ENCODE data around the gene FAT1.

Gene FAT1

GRCh38 chr4:186761393-186761792 lies 37.7 kb upstream of the FAT1 start:
- no peak overlapping the region for H3K27ac ChIP-seq (ENCODE audit: low read depth, low read length)
- no peaks in the 10 kb centered on the region for H3K9me2 ChIP-seq (replicated peaks; ENCODE audit: control insufficient read depth, low read length)
- no peaks in the 10 kb centered on the region for H3K9me3 ChIP-seq (ENCODE audit: control insufficient read depth, insufficient read depth, low read length)
- no peaks in the 10 kb centered on the region for H3K79me2 ChIP-seq (ENCODE audit: control insufficient read depth, low read length)
- TF ChIP-seq EZH2phosphoT487 (IDR thresholded peaks at IDR 0.05; ENCODE audit: borderline replicate concordance, low read length) (no peak), CTCF (IDR thresholded peaks at IDR 0.05; ENCODE audit: low read depth, low read length, poor library complexity, severe bottlenecking) (no peak)
- H4K20me1 ChIP-seq (ENCODE audit: control insufficient read depth, insufficient read depth, low read depth, low read length): no peaks in the 10 kb centered on the region
- no peaks in the 10 kb centered on the region for H3F3A ChIP-seq (ENCODE audit: control insufficient read depth, insufficient read depth)
- H3K36me3 ChIP-seq (ENCODE audit: control insufficient read depth, low read length): no peaks in the 10 kb centered on the region
- no peaks in the 10 kb centered on the region for H3K27me3 ChIP-seq (ENCODE audit: control insufficient read depth, low read length)
- no peak overlapping the region for H3K4me3 ChIP-seq (ENCODE audit: low read length)
- H3K4me1 ChIP-seq (ENCODE audit: control insufficient read depth, low read length): no peaks in the 10 kb centered on the region
- no peak overlapping the region for H3K4me2 ChIP-seq (ENCODE audit: low read length)

- Histone ChIP-seq H3F3A (ENCODE audit: control insufficient read depth, insufficient read depth) (no peaks in the 10 kb centered on the region), H4K20me1 (ENCODE audit: control insufficient read depth, insufficient read depth, low read depth, low read length) (no peaks in the 10 kb centered on the region), H3K4me3 (ENCODE audit: low read length) (no peak overlapping the region), H3K9me2 (replicated peaks; ENCODE audit: control insufficient read depth, low read length) (no peaks in the 10 kb centered on the region), H3K36me3 (ENCODE audit: control insufficient read depth, low read length) (no peaks in the 10 kb centered on the region), H3K79me2 (ENCODE audit: control insufficient read depth, low read length) (no peaks in the 10 kb centered on the region), H3K4me1 (ENCODE audit: control insufficient read depth, low read length) (no peaks in the 10 kb centered on the region), H3K9me3 (ENCODE audit: control insufficient read depth, insufficient read depth, low read length) (no peaks in the 10 kb centered on the region), H3K27me3 (ENCODE audit: control insufficient read depth, low read length) (no peaks in the 10 kb centered on the region), H3K4me2 (ENCODE audit: low read length) (no peak overlapping the region), H3K27ac (ENCODE audit: low read depth, low read length) (no peak overlapping the region)
- no peak for TF ChIP-seq EZH2phosphoT487 (IDR thresholded peaks at IDR 0.05; ENCODE audit: borderline replicate concordance, low read length)
- TF ChIP-seq CTCF (IDR thresholded peaks at IDR 0.05; ENCODE audit: low read depth, low read length, poor library complexity, severe bottlenecking): no peak
These were observed 36.9 kb upstream of the FAT1 start for GRCh38 chr4:186760576-186760975.

- Histone ChIP-seq H3F3A (ENCODE audit: control insufficient read depth, insufficient read depth) (no peaks in the 10 kb centered on the region), H3K4me1 (ENCODE audit: control insufficient read depth, low read length) (no peaks in the 10 kb centered on the region), H3K4me3 (ENCODE audit: low read length) (no peak overlapping the region), H3K27me3 (ENCODE audit: control insufficient read depth, low read length) (no peaks in the 10 kb centered on the region), H3K79me2 (ENCODE audit: control insufficient read depth, low read length) (no peaks in the 10 kb centered on the region), H4K20me1 (ENCODE audit: control insufficient read depth, insufficient read depth, low read depth, low read length) (no peaks in the 10 kb centered on the region), H3K9me2 (replicated peaks; ENCODE audit: control insufficient read depth, low read length) (no peaks in the 10 kb centered on the region), H3K36me3 (ENCODE audit: control insufficient read depth, low read length) (no peaks in the 10 kb centered on the region), H3K27ac (ENCODE audit: low read depth, low read length) (no peak overlapping the region), H3K9me3 (ENCODE audit: control insufficient read depth, insufficient read depth, low read length) (no peaks in the 10 kb centered on the region), H3K4me2 (ENCODE audit: low read length) (no peak overlapping the region)
- no peak for TF ChIP-seq CTCF (IDR thresholded peaks at IDR 0.05; ENCODE audit: low read depth, low read length, poor library complexity, severe bottlenecking)
- no peak for TF ChIP-seq EZH2phosphoT487 (IDR thresholded peaks at IDR 0.05; ENCODE audit: borderline replicate concordance, low read length)
These were observed 36.3 kb upstream of the FAT1 start for GRCh38 chr4:186759990-186760389.

All from DOHH2 (cell line).